Endothelial cell of umbilical vein (primary cell): ENCODE data around the gene ID1. TPM values are rescaled to one million over a fixed set of nuclear protein-coding genes. Genes with fewer than 3 reads are reported as not detected.

Experiments used
- BruUV-seq: library from RNA; stranded (reverse); fragments of 400-500 nt; replicated peaks from 2 replicates; lab custom pipeline; 2021; lab: Mats Ljungman, UMichigan
- CTCF ChIA-PET: fragments of 300-600, 350-600 bp; sonication (Branson Sonifier 250); formaldehyde crosslinking; loops from one replicate; lab custom pipeline; 2021; ENCODE audit warnings: antibody characterized with exemption, inconsistent platforms; lab: Charles Lee
- POLR2A ChIA-PET: fragments of 300-600, 350-600 bp; sonication (Branson Sonifier 250); formaldehyde crosslinking; loops from one replicate; lab custom pipeline; 2021; ENCODE audit warnings: antibody characterized with exemption, inconsistent platforms; lab: Charles Lee
- DNase-seq: peaks from one replicate; pipeline ENCODE4 v3.0.0-alpha.2; 2011; ENCODE audit warnings: low read depth, low spot score
- FAIRE-seq: peaks from 2 replicates; lab custom pipeline; 2011; peaks lifted over from hg19 to GRCh38; lab: Jason Lieb, UNC
- H2AFZ ChIP-seq: 2 replicates; pipeline ENCODE4 v1.6.0; 2012; ENCODE audit warnings: low read depth, low read length, control low read depth, inconsistent platforms
- H3K27ac ChIP-seq: 2 replicates; pipeline ENCODE4 v1.5.1; 2011; ENCODE audit warnings: low read depth, mild to moderate bottlenecking, control low read depth, low read length, moderate library complexity; ENCODE audit not compliant: insufficient read depth
- H3K27me3 ChIP-seq, 2 experiments: 2 replicates each; pipeline versions ENCODE4 v1.6.0 to v1.6.1; 2011; ENCODE audit warnings: low read length in 2 of 2, mixed read lengths in 1 of 2; ENCODE audit not compliant: control insufficient read depth in 2 of 2, insufficient read depth in 2 of 2
- H3K36me3 ChIP-seq, 2 experiments: 2 replicates in 1 of 2; 3 replicates in 1 of 2; pipeline ENCODE4 v1.5.1; 2011; ENCODE audit warnings: low read length in 2 of 2, mild to moderate bottlenecking in 1 of 2, moderate library complexity in 1 of 2; ENCODE audit not compliant: control insufficient read depth in 2 of 2, insufficient read depth in 2 of 2; ENCODE audit errors: extremely low read depth in 1 of 2
- H3K4me1 ChIP-seq: 3 replicates; pipeline ENCODE4 v1.5.1; 2011; ENCODE audit warnings: mild to moderate bottlenecking, low read length; ENCODE audit not compliant: control insufficient read depth, insufficient read depth; ENCODE audit errors: extremely low read depth
- H3K4me2 ChIP-seq: 2 replicates; pipeline ENCODE4 v1.6.1; 2011; ENCODE audit warnings: low read length, control low read depth, mixed read lengths; ENCODE audit not compliant: insufficient read depth
- H3K4me3 ChIP-seq, 3 experiments: fragments of 200-600 bp in 1 of 3; sonication (generic), shearing (Covaris generic) in 1 of 3; replicated peaks in 1 of 3; 2 replicates each; pipeline ENCODE4 v1.5.1; 2011 to 2016; ENCODE audit warnings: control low read depth in 3 of 3, low read length in 3 of 3, mild to moderate bottlenecking in 2 of 3, inconsistent platforms in 1 of 3, low read depth in 1 of 3, moderate library complexity in 1 of 3; ENCODE audit not compliant: insufficient read depth in 1 of 3
- H3K79me2 ChIP-seq: 2 replicates; pipeline ENCODE4 v1.6.0; 2012; ENCODE audit warnings: low read length, inconsistent platforms; ENCODE audit not compliant: control insufficient read depth, insufficient read depth
- H3K9ac ChIP-seq: replicated peaks from 2 replicates; pipeline ENCODE3; 2011; ENCODE audit warnings: low read length, control low read depth; ENCODE audit not compliant: insufficient read depth; ENCODE audit errors: extremely low read depth
- H3K9me1 ChIP-seq: replicated peaks from 3 replicates; pipeline ENCODE4 v1.6.0; 2011; ENCODE audit warnings: mild to moderate bottlenecking, low read length; ENCODE audit not compliant: control insufficient read depth, insufficient read depth; ENCODE audit errors: extremely low read depth
- H3K9me3 ChIP-seq: replicated peaks from 2 replicates; pipeline ENCODE4 v1.5.1; 2012; ENCODE audit warnings: low read length, inconsistent platforms; ENCODE audit not compliant: control insufficient read depth, insufficient read depth
- H4K20me1 ChIP-seq: replicated peaks from 2 replicates; pipeline ENCODE3; 2011; ENCODE audit warnings: mild to moderate bottlenecking, low read length; ENCODE audit not compliant: control insufficient read depth, insufficient read depth; ENCODE audit errors: extremely low read depth
- CTCF ChIP-seq, 2 donors: IDR thresholded peaks; 1 replicate in 1 of 2; 2 replicates in 1 of 2; pipeline ENCODE4 v1.5.1; 2011; ENCODE audit warnings: low read length in 2 of 2, mild to moderate bottlenecking in 2 of 2, moderate library complexity in 2 of 2, control low read depth in 1 of 2, inconsistent platforms in 1 of 2, low read depth in 1 of 2; ENCODE audit not compliant: insufficient read depth in 1 of 2; ENCODE audit errors: extremely low read depth in 1 of 2
- EZH2 ChIP-seq: IDR thresholded peaks from 2 replicates; pipeline ENCODE4 v1.6.1; 2012; ENCODE audit warnings: borderline replicate concordance, low read depth, mild to moderate bottlenecking, moderate library complexity, low read length, inconsistent platforms; ENCODE audit not compliant: severe bottlenecking
- GATA2 ChIP-seq: IDR thresholded peaks from 2 replicates; pipeline ENCODE4 v1.7.0; 2011; ENCODE audit warnings: low read depth, mild to moderate bottlenecking, moderate library complexity, mixed read lengths, low read length; ENCODE audit not compliant: insufficient read length, insufficient read depth
- JUN ChIP-seq: IDR thresholded peaks from 2 replicates; pipeline ENCODE4 v1.6.1; 2011; ENCODE audit warnings: borderline replicate concordance, low read depth; ENCODE audit not compliant: insufficient read length, insufficient read depth
- MAX ChIP-seq: IDR thresholded peaks from 2 replicates; pipeline ENCODE4 v1.6.1; 2011; ENCODE audit not compliant: insufficient read depth, insufficient read length
- MYC ChIP-seq: IDR thresholded peaks from one replicate; pipeline ENCODE4 v1.6.1; 2011; ENCODE audit warnings: mild to moderate bottlenecking, low read depth, low read length
- POLR2A ChIP-seq: IDR thresholded peaks from 2 replicates; pipeline ENCODE4 v1.6.1; 2012; ENCODE audit warnings: low read depth, mild to moderate bottlenecking, control low read depth, low read length
- dilution Hi-C: fragments of 300-500 bp; cut with MboI; formaldehyde crosslinking; loops from one replicate; pipeline ENCODE4 v1.15.0; 2019; ENCODE audit warnings: low sequenced_read_pairs; ENCODE audit not compliant: extremely low pct_ligation_motif_present
- intact Hi-C: fragments of 100-400 bp; cut with micrococcal nuclease; formaldehyde crosslinking; loops from one replicate; pipeline ENCODE4 v1.10.0; 2022
- polyA plus RNA-seq, 4 experiments: library from polyadenylated mRNA; depleted of rRNA in 3 of 4; stranded (reverse) in 3 of 4; unstranded in 1 of 4; fragments of >200 nt; gene quantifications; 2 replicates each; pipeline versions ENCODE4 v1.2.1 to v1.2.3, GENCODE V29; 2011 to 2012; ENCODE audit warnings: missing spikeins in 1 of 4
- total RNA-seq: library from RNA; stranded (reverse); gene quantifications from 2 replicates; pipeline ENCODE4 v1.2.3, GENCODE V29; 2021

The ID1 gene
- total and polyA plus RNA-seq, 2 donors (not counting 3 experiments of a cell fraction or from before 2014, with no cell fraction given): 78.9 to 152 TPM

DNA sequence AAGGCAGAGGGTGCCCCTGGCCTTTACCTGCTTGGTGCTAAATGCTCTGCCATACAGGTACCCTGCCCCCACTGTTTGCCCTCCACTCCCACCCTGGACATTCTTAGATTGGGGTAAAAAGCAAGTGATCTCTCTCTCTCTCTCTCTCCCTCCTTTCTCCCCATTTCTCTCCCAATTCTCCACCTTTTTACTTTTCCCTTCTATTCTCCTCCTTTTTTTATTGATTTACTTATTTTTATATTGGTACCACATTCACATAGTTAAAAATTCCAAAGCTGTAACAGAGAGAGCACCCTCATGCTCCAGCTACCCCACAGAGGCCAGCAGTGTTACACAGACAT, 37.7 kb upstream of the ID1 start:
- DNase-seq (no peak), FAIRE-seq (no peak)
- BruUV-seq: no TSS peak
- POLR2A ChIA-PET: interaction anchor here (1.3 to 3.9 kb wide), 3 partner anchors 38 to 45 kb away, joined by 7 to 29 read pairs (median 9); partner anchors contain the start of gene ID1
- H3K4me2 ChIP-seq: no peak overlapping the region
- H3K9me1 ChIP-seq: no peaks in the 10 kb centered on the region
- peaks cover 40% of the 10 kb centered on the region for H3K4me1 ChIP-seq
- CTCF ChIA-PET: interaction anchor here (1.4 to 30.9 kb wide), 6 partner anchors 10 to 156 kb away, joined by 3 to 1817 read pairs (median 12); partner anchors contain the start of genes BCL2L1 and ID1
- no peaks in the 10 kb centered on the region for H3K27me3 ChIP-seq
- H4K20me1 ChIP-seq: no peaks in the 10 kb centered on the region
- dilution Hi-C loops: no loop called here
- no peak overlapping the region for H3K9ac ChIP-seq
- TF ChIP-seq GATA2: no peak
- no peak for TF ChIP-seq JUN
- TF ChIP-seq EZH2: no peak
- no peak for TF ChIP-seq POLR2A
- TF ChIP-seq CTCF (IDR thresholded peaks at IDR 0.05; ENCODE audit: extremely low read depth in 1 of 2, insufficient read depth in 1 of 2, low read depth in 1 of 2, low read length in 2 of 2): no peak
- TF ChIP-seq MAX: no peak
- no peak for TF ChIP-seq MYC
- H3K79me2 ChIP-seq: no peaks in the 10 kb centered on the region
- H3K4me3 ChIP-seq: no peak overlapping the region
- H2AFZ ChIP-seq: no peak overlapping the region
- H3K27ac ChIP-seq: no peak overlapping the region
- peaks cover 4 to 7% of the 10 kb centered on the region in 2 experiments for H3K36me3 ChIP-seq
- intact Hi-C loops: no loop called here
- no peaks in the 10 kb centered on the region for H3K9me3 ChIP-seq
